Effector memory CD8-positive, alpha-beta T cell (primary cell): Measurements from ENCODE around the gene CHRFAM7A.
"Not testable (repeated sequence)": the region's sequence is repeated elsewhere in the genome, so short reads cannot be mapped to it uniquely, and the experiment has no call there.

Experiments
- ATAC-seq: fragments of 150-1000 bp; cut with Tn5 transposase; replicated peaks from 2 replicates; pipeline ENCODE4 v1.10.0; 2021; ENCODE audit warnings: mild to moderate bottlenecking, moderate library complexity
- DNase-seq, 3 experiments: peaks; one replicate each; pipeline ENCODE4 v3.0.0; 2021
- H3K27ac Mint-ChIP-seq, 2 donors: one replicate each; pipeline ENCODE4 v1.8.0; 2022; ENCODE audit warnings: mild to moderate bottlenecking in 2 of 2, mixed read lengths in 2 of 2, moderate library complexity in 2 of 2
- H3K27me3 Mint-ChIP-seq, 2 donors: one replicate each; pipeline ENCODE4 v1.8.0; 2022; ENCODE audit warnings: mixed read lengths in 2 of 2
- H3K36me3 Mint-ChIP-seq: one replicate; pipeline ENCODE4 v1.8.0; 2022; ENCODE audit warnings: mild to moderate bottlenecking, moderate library complexity, mixed read lengths; ENCODE audit not compliant: insufficient read depth
- H3K4me1 Mint-ChIP-seq, 2 donors: one replicate each; pipeline ENCODE4 v1.8.0; 2022; ENCODE audit warnings: low read depth in 2 of 2, mixed read lengths in 2 of 2
- H3K4me3 Mint-ChIP-seq, 2 donors: one replicate each; pipeline ENCODE4 v1.8.0; 2022; ENCODE audit warnings: mild to moderate bottlenecking in 2 of 2, mixed read lengths in 2 of 2, moderate library complexity in 2 of 2
- H3K9me3 Mint-ChIP-seq, 2 donors: one replicate each; pipeline ENCODE4 v1.8.0; 2022; ENCODE audit warnings: mixed read lengths in 2 of 2
- total RNA-seq, 9 experiments: gene quantifications; one replicate each; lab custom pipeline; 2026; lab: John Stamatoyannopoulos, UW

CHRFAM7A gene
- 0 to 0.30 (median 0) reads per million in 9 experiments for total RNA-seq

DNA sequence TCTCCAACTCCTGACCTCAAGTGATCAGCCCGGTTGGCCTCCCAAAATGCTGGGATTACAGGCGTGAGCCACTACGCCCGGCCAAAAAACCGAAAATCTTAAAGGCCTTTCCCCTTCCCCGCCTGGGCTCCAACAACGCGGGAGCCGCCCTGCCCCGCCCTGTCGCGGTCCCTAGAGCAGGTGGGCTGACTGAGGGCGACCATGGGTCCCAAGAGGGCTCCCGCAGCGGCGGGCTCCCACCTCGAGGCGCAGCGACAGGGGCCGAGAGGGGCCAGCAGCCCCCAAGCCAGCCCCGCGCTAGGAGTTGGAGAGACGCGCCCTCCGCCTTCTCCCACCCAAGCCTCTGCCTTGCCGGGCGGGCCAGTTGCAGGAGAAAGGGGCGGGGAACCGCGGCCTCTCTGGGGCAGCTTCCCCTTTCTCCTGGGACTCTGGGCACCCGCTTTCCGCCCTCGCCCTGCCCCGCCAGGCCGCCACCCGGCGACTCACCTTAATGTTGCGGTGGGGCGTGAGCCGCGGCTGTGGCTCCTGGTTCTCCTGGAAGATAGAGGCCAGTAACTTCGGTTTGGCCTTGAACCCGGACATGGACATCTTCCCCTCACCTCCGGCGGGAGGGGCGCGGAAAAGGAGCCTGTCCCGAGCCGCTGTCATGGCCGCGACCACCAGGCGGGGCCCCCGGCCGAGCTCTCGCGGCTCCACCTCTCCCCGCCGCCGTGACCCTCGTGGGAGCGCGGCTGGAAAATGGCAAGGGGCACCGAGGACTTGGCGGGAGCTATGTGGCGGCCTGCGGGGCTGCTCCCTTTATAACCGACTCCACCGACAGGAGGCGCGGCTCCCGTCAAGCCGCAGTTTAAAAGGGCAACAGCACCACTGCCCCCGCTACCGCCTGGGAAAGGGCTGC, at the start of gene CHRFAM7A:
Gene CHRFAM7A (minus strand): TSS at position 775 of the 898 bp plus-strand sequence. CDS start 10,189 bp downstream, outside the sequence.
- not testable (repeated sequence) for H3K4me3 Mint-ChIP-seq, H3K36me3 Mint-ChIP-seq, H3K4me1 Mint-ChIP-seq, H3K27me3 Mint-ChIP-seq, H3K27ac Mint-ChIP-seq, DNase-seq, H3K9me3 Mint-ChIP-seq
- peak; percentile 64 for ATAC-seq

DNA sequence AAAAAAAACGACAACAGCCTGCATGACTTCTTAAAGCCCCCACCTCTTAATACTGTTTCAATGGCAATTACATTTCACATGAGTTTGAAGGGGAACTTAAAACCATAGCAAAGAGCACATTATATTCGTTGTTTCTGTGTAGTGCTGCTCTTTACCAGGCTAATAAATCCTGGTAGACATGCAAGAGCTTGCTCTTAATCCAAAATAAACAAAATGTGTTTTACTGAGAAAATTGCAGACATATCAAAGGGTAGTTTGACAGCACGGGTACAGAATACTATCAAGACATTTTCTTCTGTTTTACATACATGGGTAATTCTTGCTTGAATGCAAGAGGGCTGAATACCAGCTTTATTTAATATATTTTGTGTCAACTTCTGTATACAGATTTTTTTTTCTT, 45.0 kb upstream of the CHRFAM7A start:
- ATAC-seq, H3K27me3 Mint-ChIP-seq, H3K27ac Mint-ChIP-seq, H3K4me3 Mint-ChIP-seq, H3K4me1 Mint-ChIP-seq, DNase-seq, H3K9me3 Mint-ChIP-seq, H3K36me3 Mint-ChIP-seq: not testable (repeated sequence)

DNA sequence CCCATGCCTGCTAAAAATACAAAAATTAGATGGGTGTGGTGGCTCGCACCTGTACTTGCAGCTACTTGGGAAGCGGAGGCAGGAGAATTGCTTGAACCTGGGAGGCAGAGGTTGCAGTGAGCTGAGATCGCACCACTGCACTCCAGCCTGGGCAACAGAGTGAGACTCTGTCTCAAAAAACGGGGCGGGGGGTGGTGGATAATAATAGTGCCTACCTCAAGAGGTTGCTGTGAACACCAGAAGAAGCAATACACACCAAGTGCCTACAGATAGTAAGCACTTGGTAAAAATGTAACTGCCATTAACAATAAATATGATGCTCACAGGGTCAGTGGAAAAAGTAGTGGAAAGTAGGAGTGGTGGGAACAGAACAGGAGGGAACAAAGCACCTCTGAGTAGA, 42.5 kb upstream of the CHRFAM7A start:
- H3K4me3 Mint-ChIP-seq, H3K27ac Mint-ChIP-seq, H3K36me3 Mint-ChIP-seq: not testable (repeated sequence)

DNA sequence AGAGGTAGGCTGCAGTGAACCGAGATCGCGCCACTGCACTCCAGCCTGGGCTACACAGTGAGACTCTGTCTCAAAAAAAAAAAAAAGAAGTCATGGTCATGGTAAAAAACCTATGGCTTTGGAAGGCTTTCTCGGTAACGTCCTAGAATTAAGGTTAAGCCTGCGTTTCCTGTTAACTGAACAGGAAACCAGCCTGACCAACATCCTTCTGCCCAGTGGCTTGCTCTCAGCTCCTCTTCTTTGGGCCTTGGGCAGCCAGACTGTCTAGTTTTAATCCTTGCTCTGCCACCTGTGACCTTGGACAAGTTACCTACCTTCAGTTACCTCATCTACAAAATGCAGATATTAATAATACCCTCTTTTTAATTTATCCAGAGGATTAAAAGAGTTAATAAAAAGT, 27.4 kb upstream of the CHRFAM7A start:
- not testable (repeated sequence) for H3K27ac Mint-ChIP-seq, H3K4me3 Mint-ChIP-seq, H3K27me3 Mint-ChIP-seq, H3K9me3 Mint-ChIP-seq, H3K36me3 Mint-ChIP-seq, ATAC-seq, DNase-seq, H3K4me1 Mint-ChIP-seq

More for the DNA sequence above, 42.5 kb upstream of the CHRFAM7A start:
- H3K27me3 Mint-ChIP-seq, H3K4me1 Mint-ChIP-seq, DNase-seq, H3K9me3 Mint-ChIP-seq, ATAC-seq: not testable (repeated sequence)

DNA sequence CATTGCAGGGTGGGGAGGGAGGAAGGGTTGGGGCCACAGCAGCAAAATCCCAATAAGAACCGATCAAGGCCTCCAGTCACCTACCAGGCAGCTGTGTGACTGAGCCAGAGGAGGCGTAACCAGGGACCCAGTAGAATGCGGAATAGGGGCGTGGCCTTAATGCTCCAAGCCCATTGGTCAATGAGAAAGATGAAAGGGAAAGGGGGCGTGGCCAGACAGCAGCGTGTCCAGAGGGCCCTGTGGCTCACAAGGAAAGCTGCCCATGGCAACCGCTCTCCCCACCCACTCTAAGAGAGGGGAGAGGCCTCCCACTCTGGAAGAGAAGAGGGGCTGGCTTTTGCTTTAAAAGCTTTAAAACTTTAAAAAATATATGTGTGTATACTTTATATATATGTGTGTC, 20.8 kb upstream of the CHRFAM7A start, which contains the start of gene GOLGA8R:
Gene GOLGA8R (minus strand): TSS at position 101 of the 400 bp plus-strand sequence. CDS start 98 bp downstream, at position 3.
- not testable (repeated sequence) for H3K27ac Mint-ChIP-seq, H3K4me1 Mint-ChIP-seq, H3K27me3 Mint-ChIP-seq, DNase-seq, H3K4me3 Mint-ChIP-seq, ATAC-seq, H3K36me3 Mint-ChIP-seq, H3K9me3 Mint-ChIP-seq

DNA sequence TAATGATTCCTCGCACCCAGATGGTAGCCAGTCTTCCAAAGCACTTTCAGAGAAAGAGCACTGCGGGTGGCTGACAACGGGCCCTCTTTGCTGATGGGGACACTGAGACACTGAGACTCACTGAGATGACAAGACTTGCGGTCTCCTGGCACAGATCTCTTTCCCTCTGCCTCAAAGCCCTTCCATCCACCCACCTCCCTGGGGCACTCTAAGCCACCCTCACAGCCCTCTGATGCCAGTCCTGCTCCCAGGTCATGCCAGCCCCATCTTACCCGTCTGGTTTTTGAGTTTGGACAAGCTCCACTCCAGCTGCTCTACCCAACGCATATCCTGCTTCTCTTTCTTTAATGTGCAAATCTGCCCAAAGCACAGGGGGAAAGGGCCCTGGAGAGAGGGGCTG, 14.3 kb upstream of the CHRFAM7A start:
- not testable (repeated sequence) for H3K36me3 Mint-ChIP-seq, H3K4me3 Mint-ChIP-seq, H3K9me3 Mint-ChIP-seq, H3K27me3 Mint-ChIP-seq, ATAC-seq, H3K4me1 Mint-ChIP-seq, DNase-seq
- H3K27ac Mint-ChIP-seq, result peak overlapping the region in 1 of 2 donors; percentile 10

DNA sequence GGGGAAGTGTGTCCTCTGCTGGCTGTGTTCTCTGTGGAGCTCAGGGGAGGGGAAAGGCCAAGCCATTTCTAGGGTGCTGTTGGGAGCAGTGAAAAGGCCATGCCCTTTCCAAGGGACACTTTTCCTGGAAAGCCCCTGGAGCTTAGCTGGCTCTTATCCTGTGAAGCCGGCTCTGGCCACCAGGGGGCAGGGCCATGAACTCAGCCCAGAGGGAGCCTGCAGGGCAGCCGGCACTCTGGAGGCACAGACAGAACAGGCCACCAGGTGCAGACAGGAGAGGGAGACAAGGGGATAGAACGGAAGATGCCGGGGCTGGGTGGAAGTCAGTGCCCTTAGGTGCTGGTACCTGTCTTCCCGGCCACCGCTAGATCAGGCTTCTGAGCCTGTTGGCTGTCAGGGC, 5.6 kb upstream of the CHRFAM7A start:
- not testable (repeated sequence) for H3K36me3 Mint-ChIP-seq, H3K4me1 Mint-ChIP-seq, H3K9me3 Mint-ChIP-seq, H3K4me3 Mint-ChIP-seq, H3K27me3 Mint-ChIP-seq, H3K27ac Mint-ChIP-seq
- ATAC-seq (peak; percentile 76), DNase-seq (peak; percentile 45 to 58 (median 49))

DNA sequence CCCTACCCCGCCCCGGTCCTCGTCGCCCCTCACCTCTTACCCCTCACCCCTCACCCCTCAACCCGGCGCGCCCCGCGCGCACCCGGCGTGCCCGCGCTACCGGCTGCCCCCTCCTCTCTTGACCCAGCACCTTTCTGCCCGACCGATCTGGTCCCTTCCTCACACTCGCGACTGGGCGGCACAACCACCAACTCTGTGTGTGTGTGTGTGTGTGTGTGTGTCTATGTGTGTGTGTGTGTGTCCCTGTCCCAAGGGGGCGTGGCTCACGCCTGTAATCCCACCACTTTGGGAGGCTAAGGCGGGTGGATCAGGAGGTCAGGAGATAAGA, 288 bp upstream of the CHRFAM7A start:
- not testable (repeated sequence) for H3K9me3 Mint-ChIP-seq, H3K36me3 Mint-ChIP-seq, DNase-seq, H3K27ac Mint-ChIP-seq, H3K4me1 Mint-ChIP-seq, H3K4me3 Mint-ChIP-seq, H3K27me3 Mint-ChIP-seq
- ATAC-seq, result peak; percentile 26

DNA sequence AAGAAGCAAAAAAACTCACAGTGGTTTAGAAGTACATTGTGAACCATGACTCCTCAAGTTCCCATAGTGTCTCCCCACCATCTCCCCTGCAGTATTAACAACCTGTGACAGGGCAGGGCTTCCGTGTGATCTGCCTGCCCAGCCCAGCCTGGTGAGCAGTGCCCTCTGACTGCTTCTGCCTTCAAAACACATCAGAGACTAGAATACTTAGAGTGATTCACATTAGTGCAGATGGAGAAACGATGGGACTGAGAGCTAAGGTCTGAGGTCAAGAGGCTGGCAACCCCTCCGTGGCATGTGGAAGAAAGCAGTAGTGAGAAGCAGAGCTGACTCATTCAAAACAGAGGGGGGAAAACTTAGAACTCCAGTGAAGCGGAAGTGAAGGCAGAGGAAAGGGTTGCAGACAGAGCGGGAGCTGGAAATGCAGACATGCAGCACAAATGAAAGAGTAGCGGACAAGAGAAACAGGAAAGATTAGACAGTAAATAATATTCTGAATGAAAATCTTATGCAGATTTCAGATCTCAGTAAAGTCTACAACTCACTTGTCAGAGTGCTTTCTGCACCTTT, 6.9 kb downstream of the CHRFAM7A start:
- not testable (repeated sequence) for ATAC-seq, H3K27me3 Mint-ChIP-seq, DNase-seq, H3K9me3 Mint-ChIP-seq, H3K4me3 Mint-ChIP-seq, H3K36me3 Mint-ChIP-seq, H3K4me1 Mint-ChIP-seq, H3K27ac Mint-ChIP-seq

DNA sequence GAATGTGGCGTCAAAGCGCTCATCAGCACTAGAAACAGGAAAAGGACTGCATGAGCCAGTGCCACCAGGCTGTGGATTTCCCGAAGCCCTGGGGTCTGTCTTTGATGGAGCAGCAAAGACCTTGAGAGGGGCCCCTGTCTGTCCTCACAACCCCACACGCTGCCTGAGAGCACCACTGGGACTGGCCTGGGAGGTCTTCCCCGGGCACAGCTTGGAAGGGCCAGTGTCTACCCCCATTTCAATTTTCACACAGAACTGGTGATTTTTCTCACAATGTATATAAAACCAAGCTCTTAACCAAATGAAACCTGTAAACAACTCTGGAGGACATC, 16.3 kb downstream of the CHRFAM7A start:
- not testable (repeated sequence) for H3K4me3 Mint-ChIP-seq, H3K9me3 Mint-ChIP-seq, H3K4me1 Mint-ChIP-seq, H3K36me3 Mint-ChIP-seq, ATAC-seq, H3K27ac Mint-ChIP-seq, DNase-seq
- peaks cover 6 to 11% of the 10 kb centered on the region in 2 donors for H3K27me3 Mint-ChIP-seq

DNA sequence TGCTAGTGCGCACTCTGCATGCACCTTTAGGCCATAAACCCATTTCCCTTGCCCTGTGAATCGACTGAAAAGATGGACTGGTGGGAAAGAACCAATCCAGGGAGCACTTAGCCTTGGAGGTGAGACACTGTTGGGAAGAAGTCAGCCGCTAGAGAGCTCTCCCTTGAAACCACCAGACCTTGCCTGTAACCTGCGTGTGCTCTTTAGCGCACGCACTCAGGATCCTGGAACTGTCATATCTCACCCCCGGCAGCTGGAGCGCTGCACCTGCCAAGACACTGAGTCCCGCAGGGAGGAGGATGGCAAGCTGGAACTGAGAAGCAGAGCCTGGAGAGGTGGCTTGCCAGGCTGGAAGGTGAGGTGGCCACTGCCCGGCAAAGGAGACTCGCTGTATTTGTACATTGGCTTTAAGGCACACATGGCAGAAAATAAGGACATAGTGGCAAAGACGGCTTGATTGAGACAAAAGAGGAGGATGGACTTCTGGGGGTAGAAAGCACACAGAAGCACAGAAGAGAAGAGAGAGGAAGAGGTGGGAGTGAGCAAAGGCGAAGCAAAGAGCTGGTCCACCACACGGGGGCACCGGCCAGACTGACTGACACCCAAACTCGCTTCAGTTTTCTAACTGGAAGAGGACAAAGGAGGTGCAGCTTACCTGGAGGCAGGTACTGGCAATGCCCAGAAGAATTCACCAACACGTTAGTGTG, 16.8 kb downstream of the CHRFAM7A start:
- peaks cover 6 to 11% of the 10 kb centered on the region in 2 donors for H3K27me3 Mint-ChIP-seq
- not testable (repeated sequence) for H3K9me3 Mint-ChIP-seq, ATAC-seq, H3K4me3 Mint-ChIP-seq, DNase-seq, H3K27ac Mint-ChIP-seq, H3K36me3 Mint-ChIP-seq, H3K4me1 Mint-ChIP-seq

DNA sequence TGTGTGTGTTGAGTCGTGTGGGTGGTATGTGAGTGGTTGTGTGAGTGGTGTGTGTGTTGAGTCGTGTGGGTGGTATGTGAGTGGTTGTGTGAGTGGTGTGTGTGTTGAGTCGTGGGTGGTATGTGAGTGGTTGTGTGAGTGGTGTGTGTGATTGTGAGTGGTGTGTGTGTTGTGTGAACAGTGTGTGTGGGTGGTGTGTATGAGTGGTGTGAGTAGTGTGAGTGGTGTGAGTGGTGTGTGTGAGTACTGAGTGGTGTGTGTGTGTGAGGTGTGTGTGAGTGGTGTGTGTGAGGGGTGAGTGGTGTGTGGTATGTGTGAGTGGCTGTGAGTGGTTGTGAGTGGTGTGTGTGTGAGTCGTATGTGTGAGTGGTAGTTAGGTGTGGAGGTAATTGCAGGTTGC, 17.5 kb downstream of the CHRFAM7A start:
- H3K27me3 Mint-ChIP-seq, result peaks cover 6 to 11% of the 10 kb centered on the region in 2 donors
- ATAC-seq, H3K9me3 Mint-ChIP-seq, DNase-seq, H3K27ac Mint-ChIP-seq, H3K4me1 Mint-ChIP-seq, H3K36me3 Mint-ChIP-seq, H3K4me3 Mint-ChIP-seq: not testable (repeated sequence)

DNA sequence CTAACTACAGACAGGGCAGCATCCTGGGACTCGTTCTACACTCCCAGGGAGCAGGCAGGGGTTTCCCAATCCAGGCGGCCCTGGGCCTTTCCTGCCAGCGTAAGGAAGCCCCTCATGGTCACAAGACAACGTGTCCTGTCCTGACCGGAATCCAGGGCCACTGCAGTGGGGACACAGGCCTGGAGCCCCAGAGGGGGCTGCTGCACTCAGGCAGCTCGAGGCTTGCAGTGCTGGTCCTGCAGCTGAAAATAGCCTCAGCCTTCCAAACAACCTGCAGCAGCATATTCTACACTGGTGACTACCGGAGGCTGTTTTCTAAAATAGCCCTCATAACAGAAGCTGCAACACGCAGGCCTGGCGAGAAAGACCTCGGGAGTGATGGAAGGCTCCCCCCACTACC, 18.5 kb downstream of the CHRFAM7A start:
- not testable (repeated sequence) for ATAC-seq, H3K4me3 Mint-ChIP-seq, H3K4me1 Mint-ChIP-seq, H3K9me3 Mint-ChIP-seq, H3K27ac Mint-ChIP-seq, DNase-seq, H3K36me3 Mint-ChIP-seq
- H3K27me3 Mint-ChIP-seq, result peaks cover 6 to 11% of the 10 kb centered on the region in 2 donors

DNA sequence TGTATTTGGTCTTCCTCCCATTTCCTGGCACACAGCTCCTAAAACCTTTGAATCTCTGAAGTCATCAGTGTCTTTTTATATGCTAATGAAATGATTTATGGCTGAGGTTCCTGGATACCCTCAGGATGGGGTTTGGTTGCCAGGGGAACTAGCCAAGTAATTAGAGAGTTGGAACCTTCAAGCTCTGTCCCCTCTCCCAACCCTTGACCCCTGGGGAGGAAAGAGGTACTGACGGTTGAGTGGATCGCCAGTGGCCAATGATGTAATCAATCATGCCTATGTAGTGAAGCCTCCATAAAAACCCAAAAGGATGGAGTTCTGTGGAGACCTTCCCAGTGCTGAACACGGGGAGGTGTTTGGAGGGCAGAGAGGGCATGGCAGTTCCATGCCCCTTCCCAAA, 25.1 kb downstream of the CHRFAM7A start:
- not testable (repeated sequence) for H3K4me3 Mint-ChIP-seq, DNase-seq, H3K9me3 Mint-ChIP-seq, H3K4me1 Mint-ChIP-seq, H3K36me3 Mint-ChIP-seq, H3K27me3 Mint-ChIP-seq, ATAC-seq, H3K27ac Mint-ChIP-seq
